Activated CD4-positive, alpha-beta T cell treated with anti-CD3 and anti-CD28 coated beads for 48 hours (primary cell): ENCODE measurements around the gene SKA1.

Experiments
- DNase-seq: peaks from one replicate; pipeline ENCODE4 v3.0.0-alpha.2; 2020

The SKA1 gene

GRCh38 chr18:50374753-50375391, at the start of gene SKA1:
Gene SKA1, plus strand, starts transcription at chr18:50375046. Its CDS starts 785 bp downstream, at chr18:50375831.
- DNase-seq = peak; percentile 95

DNA sequence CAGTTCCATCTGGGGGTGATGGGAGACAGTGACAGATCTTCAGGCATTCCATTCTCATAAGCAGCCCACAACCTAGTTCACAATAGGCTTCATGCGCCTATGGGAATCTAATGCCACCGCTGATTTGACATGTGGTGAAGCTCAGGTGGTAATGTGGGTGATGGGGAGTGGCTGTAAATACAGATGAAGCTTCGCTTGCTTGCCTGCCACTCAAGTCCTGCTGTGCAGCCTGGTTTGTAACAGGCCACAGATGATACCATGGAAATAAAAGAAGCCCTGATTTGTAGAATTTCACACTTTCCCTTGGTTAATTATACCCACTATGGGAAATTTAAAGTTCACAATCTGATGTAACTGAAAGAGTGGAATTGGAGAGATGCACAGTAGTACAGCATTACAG, 46.9 kb upstream of the SKA1 start:
- DNase-seq = no peak

DNA sequence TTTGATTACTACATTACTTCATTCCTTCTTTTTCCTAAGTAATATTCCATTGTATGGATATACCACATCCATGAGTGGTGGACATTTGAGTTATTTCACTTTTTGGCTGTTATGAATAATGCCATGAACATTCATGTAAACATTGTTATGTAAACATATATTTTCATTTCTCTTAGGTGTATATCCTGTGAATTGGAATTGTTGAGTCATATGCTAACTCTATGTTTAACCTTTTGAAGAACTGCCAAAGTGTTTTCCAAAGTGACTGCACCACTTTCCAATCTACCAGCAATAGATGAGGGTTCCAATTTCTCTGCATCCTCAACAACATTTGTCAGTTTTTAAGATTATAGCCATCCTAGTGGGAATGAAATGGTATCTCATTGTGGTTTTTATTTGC, 44.7 kb upstream of the SKA1 start:
- DNase-seq = no peak

DNA sequence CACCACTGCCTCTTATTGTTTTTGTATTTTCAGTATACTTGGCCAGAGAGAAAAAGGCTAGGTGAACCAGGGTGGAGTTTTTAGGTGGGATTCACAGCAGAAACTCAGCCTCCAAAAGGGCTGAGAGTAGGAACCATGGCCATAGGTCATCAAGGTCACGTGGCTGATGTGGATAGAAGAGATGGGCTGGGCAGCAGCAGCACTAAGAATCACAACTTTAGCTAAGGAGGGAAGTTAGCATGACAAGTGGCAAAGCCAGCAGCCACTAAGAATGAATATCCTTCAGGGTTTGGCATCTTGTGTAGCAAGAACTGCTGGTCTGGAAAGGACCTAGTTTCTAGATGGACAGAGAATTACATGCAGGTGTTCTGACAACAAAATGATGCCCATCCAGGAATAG, 43.2 kb upstream of the SKA1 start:
- no peak for DNase-seq

DNA sequence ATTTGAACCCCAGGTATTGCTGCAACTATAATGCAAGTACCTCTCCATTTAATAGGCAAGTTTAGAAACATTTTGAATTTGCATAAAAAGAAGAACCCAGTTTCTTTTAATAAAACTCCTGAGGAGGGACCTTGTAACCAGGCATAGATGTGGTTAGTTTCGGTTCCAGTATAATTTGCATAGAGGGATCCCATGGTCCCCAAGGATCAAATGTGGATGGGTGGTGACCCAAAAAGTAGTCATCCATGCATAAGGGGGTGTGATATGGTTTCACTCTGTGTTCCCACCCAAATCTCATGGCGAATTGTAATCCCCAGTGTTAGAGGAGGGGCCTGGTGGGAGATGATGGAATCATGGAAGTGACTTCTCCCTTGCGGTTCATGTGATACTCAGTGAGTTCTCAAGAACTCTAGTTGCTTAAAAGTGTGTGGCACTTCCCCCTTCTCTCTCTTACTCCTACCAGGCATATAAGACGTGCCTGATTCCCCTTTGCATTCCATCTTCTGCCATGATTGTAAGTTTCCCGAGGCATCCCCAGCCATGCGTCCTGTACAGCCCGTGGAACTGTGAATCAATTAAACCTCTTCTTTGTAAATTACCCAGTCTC, 40.2 kb upstream of the SKA1 start:
- no peak for DNase-seq

- no peak for DNase-seq
Measured at GRCh38 chr18:50338122-50338521, 36.7 kb upstream of the SKA1 start.

GRCh38 chr18:50338715-50339114, 36.1 kb upstream of the SKA1 start:
- no peak for DNase-seq

GRCh38 chr18:50340078-50340477, 34.8 kb upstream of the SKA1 start:
- DNase-seq = peak; percentile 22

DNA sequence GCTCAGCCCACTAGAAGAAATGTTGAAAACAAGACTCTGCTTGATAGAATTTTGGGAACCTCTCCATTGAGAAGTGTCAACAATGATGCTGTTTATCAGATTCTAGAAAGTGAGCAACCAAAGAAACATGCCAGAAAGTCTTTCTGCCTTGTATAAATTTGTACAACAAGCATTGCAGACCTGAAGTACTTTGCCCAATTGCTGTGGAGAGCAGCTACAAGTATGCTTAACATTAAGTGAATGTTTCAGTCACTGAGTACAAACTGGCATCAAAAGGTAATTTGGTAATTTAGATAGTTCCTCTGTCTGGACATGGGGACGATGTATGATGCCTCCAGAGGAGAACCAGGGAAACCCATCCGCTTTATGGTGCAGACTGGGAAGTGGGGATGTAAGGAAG, 33.4 kb upstream of the SKA1 start:
- no peak for DNase-seq

GRCh38 chr18:50350699-50351098, 24.1 kb upstream of the SKA1 start:
- no peak for DNase-seq

- no peak for DNase-seq
Measured at GRCh38 chr18:50356036-50356945, 18.6 kb upstream of the SKA1 start.

GRCh38 chr18:50358844-50359243, 16.0 kb upstream of the SKA1 start:
- DNase-seq = no peak

GRCh38 chr18:50359806-50360205, 15.0 kb upstream of the SKA1 start:
- no peak for DNase-seq

DNA sequence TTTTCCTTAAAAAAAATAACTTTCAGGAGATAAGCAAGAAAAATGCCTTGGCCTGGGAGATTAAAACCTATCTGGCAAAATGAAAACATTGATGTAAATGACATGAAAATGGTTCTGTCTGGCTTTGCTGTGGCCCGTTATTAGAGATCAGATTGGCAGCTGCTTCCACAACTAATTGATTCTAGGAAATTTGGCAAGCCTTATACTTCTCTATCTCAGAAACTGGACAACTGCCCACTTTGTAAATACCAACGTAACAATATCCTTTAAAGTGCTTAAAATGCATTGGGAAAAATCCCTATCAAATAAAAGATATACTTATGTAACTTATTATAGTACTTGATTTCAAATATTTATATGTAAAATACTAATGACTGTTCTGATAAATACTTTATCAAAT, 14.2 kb upstream of the SKA1 start:
- DNase-seq = no peak

- no peak for DNase-seq
Measured at GRCh38 chr18:50369672-50370071, 5.2 kb upstream of the SKA1 start.

DNA sequence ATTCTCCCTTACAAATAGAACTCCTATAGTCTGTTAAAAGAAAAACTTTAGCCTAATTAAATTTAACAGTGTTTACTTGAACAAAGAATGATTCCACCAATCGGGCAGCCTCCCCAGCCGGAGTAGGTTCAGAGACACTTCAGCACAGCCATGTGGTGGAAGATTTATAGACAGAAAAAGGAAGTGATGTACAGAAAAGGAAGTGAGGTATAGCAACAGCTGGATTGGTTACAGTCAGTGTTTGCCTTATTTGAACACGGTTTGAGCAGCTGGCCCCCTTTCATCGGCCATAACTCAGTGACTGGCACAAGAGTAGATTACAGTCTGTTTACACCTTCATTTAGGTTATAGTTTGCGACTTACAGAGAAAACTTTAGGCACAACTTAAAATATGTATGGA, 2.1 kb upstream of the SKA1 start:
- peak; percentile 3 for DNase-seq

DNA sequence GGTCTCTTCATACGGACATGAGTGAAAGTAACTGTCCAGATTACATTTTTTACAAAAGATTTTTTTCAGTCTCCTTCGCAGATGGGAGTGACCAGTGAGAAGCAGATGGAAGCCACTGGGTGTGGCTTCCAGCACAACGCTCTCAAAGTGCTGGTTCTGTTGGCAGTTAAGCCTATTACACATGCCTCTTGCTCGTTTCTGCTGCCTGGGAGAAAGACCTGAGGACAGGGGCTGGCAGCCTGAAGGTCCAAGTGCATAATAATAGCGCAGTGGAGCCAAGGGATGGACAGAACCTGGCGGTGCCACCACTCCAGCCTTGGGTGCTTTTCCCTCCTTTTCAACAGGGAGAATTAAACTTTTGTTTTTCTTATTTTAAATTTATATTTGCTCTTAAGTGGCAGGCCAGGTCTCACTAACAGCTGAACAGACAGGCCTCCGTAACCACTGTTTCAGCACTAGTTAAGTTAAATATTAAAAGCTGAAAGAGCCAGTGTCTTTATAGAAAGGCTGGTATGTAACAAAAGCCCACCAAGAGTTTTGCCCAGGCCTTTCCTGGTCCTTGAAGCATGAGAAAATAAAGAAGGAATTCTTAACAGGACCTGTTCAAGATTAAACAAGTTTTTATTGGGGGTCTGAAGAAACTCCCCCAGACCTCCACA, 1.2 kb upstream of the SKA1 start:
- DNase-seq = no peak

- DNase-seq = no peak
Measured at GRCh38 chr18:50374220-50374752, 560 bp upstream of the SKA1 start.

DNA sequence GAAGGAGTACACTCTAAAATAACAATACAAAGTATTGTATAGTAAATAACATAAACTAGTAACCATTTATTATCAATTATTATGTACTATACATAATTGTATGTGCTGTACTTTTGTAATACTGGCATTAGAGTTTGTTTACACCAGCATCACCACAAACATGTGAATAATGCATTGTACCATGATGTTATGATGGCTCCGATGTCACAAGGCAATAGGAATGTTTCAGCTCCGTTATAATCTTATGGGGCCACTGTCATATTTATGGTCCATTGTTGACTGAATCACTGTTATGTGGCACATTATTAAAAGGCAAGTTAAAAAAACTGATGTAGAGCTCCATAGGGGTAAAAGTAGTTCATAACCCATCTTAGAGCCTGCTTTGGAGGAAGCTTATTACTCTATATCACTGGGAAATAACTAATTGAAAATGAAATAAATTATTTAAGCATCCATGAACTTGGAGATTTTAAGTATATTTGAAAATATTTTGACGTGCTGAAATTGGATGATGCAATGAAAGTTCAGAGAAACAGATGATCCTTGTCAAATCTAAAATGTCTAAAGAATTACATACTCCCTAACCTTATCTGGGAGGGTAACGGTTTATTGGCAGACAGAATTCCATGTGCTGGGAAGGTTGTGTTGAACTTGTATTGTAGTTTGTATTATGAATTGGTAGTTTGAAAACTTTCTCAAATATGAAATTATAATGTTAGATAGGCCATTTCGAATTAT, 2.4 kb downstream of the SKA1 start:
- DNase-seq = no peak

GRCh38 chr18:50388988-50389387, 14.1 kb downstream of the SKA1 start:
- DNase-seq = no peak

- DNase-seq = no peak
Measured at GRCh38 chr18:50393802-50394201, 19.0 kb downstream of the SKA1 start.

DNA sequence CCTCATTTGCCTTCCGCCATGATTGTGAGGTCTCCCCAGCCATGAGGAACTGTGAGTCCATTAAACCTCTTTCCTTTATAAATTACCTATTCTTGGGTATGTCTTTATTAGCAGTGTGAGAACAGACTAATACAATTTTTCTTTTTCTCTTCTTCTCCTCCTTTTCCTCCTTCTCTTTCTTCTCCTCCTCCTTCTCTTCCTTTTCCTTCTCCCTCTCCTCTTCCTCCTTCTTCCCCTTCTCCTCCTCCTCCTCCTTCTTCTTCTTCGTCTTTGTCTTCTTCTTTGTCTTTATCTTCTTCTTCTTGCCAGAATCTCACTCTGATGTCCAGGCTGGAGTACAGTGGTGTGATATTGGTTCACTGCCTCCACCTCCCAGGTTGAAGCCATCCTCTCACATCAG, 20.2 kb downstream of the SKA1 start:
- no peak for DNase-seq
